HG03175 (cell line): ENCODE results near the gene POC5.
"Not testable (repeated sequence)": the region's sequence is repeated elsewhere in the genome, so short reads cannot be mapped to it uniquely, and the experiment has no call there.

Experiments used
- ATAC-seq: cut with Tn5 transposase; IDR thresholded peaks from one replicate; pipeline ENCODE4 v1.9.1; 2021; ENCODE audit warnings: mild to moderate bottlenecking, moderate library complexity; ENCODE audit not compliant: unreplicated experiment

The POC5 gene, protein sequence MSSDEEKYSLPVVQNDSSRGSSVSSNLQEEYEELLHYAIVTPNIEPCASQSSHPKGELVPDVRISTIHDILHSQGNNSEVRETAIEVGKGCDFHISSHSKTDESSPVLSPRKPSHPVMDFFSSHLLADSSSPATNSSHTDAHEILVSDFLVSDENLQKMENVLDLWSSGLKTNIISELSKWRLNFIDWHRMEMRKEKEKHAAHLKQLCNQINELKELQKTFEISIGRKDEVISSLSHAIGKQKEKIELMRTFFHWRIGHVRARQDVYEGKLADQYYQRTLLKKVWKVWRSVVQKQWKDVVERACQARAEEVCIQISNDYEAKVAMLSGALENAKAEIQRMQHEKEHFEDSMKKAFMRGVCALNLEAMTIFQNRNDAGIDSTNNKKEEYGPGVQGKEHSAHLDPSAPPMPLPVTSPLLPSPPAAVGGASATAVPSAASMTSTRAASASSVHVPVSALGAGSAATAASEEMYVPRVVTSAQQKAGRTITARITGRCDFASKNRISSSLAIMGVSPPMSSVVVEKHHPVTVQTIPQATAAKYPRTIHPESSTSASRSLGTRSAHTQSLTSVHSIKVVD

DNA sequence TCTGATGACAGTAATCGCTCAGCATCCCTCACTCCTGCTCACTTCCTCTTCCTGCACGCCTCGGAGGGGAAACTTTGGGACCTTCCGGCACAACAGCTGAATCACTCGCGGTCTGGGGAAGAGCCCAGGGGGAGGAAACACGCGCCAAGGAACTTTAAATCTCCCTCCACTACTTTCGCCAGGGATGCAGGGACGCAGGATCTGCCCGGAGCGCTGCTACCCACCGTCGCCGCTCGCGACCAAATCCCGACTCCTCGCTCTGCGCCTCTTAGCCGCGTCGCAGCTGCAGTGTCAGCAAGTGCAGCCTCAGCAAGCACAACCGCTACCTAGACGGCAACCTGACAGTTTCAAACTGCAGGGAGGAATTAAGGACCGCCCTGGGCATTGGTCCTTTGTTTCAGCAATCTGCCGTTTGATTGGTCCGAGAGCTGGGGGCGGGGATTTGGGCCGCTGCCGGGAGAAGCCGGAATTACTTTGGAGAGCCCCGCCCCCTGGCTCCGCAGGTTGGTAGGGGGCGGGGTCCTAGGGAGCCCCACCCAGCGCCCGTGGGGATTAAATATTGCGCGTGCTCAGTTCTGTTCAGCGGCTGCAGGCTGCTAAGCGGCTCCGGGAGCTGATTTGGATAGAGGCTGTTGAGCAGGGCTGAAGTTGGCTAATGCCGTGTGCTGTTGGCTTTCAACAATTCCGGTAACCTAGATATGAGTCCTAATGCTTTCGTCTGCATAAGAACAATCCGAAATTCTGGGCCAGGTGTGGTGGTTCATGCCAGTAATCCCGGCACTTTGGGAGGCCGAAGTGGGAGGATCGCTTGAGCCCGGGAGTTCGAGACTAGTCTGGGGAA lies at the start of gene POC5:
Gene POC5, minus strand, starts transcription at position 356 of the 841 bp plus-strand sequence. CDS start 4,500 bp downstream, outside the sequence.
- peak; percentile 97 for ATAC-seq

DNA sequence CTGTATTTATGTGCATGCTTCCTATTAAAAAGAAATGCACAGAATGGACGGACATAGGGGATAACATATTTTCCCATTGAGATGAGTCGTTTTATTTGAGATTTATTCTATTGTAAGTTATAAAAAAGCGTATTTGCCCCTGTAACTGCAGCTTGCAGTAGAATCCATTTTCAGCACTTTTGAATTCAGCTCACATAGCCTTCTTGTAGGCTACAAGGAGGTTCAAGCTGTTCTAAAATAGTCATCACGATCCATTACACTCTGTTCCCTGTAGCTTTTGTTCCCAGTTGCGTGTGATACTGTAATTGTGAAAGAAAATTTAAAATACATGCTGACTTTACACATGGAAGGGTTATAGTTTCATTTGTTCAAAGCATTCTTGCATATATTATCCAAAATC lies 40.9 kb upstream of the POC5 start:
- no peak for ATAC-seq

DNA sequence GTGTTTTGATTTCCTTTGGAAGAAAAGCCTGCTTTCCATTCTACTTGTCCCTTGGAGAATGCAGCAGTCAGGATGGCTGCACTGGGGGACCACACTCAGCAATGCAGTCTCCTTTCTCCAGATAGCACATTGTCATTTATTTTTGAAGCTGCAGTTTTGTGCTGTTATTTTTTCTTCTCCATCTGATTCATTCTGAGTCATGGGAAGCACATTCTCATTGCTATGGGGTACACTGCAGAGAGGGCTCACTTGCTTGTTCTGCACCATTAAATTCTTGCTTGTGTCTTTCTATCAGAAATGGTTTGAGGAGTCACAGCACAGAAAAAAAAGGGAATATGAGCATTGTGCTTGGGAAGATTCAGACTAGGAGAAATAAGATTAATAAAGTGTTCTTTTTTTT lies 39.7 kb upstream of the POC5 start:
- no peak for ATAC-seq

DNA sequence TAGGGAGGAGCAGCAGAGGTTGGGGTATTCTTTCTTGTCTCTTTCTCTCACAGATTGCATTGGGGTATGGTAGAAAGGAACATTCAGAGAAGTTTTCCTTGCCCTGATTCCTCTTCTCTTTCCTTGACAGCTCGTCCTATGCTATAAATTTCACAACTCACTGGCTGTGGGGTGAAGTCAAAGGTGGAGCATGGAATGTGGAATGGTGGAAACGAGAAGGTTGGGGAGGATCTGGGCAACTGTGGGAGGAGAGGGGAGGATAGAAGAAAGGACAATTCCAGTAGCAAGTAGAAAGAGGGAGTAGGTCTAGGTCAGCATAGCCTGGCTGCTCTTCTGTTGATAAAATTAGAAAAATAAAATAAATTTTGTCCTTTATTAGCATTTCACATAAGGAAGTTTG lies 39.0 kb upstream of the POC5 start:
- no peak for ATAC-seq

DNA sequence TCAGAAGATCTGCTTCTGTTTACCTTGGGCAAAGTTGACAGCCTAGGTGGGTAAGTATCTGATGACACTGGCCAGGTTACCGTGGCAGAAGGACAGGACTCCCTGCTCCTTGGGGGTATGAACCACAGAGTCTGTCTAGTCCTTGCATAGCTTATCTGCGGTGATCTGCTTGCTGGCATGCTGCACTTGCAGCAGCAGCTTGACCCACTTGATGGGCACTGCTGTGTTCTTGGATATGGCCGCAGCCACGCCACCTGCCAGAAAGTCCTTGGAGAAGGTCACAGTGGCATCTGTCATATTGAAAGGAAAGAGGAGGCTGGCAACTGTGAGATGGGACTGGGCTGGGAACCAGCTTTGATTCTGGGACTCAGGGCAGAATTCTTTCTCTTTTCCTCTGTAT lies 35.9 kb upstream of the POC5 start:
- no peak for ATAC-seq

DNA sequence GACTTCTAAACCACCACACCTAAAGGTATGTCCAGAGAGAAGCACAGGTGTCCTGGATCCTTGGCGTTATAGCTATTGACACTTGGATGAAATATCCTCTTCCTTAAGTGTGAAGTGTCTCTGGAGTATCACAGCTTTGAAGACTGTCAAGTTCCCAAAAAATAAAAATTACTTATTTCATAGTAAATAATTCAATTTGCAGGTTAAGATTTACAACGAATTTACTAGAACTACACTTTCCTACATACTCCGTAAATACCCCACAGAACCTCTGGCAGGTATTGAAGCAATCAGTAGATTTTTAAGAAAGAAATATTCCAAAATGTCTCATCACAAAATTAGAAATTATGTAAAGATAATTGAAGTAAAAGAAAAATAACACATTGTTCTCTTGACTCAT lies 27.1 kb upstream of the POC5 start:
- ATAC-seq = no peak

DNA sequence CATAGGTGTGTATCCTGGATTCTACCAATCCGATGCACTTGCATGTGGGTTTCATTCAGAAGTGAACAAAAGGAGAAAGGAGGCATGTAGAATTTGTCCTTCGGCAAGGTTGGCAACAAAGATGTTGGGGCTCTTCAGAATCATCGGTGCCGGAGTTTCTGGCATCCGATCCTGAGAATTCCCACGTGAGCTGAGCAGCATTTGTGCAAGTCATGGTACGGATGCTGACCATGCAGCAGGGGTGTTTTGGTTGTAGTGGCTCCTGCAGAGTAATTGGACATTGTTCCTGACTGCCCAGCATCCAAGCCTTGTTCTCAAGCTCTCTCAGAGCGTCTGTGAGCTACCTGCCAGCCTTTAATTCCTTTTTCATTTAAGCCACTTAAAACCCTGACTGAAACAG lies 19.0 kb upstream of the POC5 start:
- ATAC-seq = no peak

DNA sequence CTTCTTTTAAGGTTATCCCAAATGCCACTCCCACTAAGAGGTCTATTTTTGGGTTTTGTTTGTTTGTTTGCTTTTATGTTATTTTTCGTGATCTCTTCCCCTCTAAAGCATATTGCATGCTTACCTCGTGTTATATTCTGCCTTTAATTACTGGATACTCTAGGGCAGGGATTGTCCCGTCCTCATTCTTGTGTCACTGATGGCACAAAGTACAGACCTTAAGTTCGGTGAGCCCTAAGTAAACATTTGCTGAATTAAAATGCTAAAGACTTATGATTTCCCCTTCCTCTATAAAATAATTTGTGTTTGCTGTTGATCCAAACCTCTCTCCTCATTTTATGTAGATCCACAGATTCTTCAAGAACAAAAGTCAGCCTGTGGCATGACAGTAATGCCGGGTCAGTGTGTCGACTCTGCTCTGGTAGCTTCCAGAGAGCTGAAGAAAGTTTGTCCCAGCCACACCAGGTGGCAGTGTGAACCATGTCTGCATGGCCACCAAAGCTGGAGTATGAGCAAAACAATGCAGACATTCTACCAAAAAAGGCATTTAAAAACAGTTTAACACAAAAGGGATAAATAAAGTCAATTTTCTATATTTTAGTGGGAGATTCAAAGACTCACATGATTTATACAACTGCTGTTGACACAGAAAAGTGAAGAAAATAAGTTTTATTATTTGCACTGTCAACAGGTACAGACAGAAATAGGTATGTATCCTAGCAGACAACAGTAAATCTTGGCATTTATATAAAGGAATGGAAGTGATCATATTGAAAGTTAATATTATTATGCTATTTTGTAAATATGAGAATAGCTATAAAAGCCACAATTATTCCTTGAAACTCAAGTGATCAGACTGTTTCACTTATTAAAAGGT lies 17.9 kb upstream of the POC5 start:
- ATAC-seq = peak; percentile 49

DNA sequence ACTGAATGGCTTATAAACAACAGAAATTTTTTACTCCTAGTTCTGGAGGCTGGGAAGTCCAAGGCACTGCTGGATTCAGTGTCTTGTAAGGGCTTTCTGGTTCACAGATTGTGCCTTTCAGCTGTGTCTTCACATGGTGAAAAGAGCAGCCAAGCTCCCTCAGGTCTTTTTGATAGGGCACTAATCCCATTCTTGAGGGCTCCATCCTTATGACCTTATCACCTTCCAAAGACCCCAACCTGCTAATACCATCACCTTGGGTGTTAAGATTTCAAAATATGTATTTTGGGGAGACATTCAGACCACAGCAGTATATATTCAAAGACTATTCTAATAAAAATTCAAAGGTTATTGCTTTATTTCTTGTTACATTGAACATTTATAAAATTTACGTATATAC lies 16.5 kb upstream of the POC5 start:
- no peak for ATAC-seq

DNA sequence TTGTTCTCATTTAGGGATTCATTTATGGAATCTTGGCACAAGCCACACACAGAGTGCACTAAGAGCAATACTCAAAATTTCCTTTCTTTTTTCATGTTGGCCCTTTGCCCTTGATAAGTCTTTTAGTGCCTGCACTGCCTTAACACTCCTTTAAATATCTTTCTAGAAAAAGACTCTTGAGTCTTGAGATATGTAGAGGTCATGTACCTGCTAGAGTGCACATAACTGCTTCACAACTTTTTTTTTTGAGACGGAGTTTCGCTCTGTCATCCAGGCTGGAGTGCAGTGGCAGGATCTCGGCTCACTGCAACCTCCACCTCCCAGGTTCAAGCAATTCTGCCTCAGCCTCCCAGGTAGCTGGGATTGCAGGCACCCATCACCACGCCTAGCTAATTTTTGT lies 14.3 kb upstream of the POC5 start:
- not testable (repeated sequence) for ATAC-seq

DNA sequence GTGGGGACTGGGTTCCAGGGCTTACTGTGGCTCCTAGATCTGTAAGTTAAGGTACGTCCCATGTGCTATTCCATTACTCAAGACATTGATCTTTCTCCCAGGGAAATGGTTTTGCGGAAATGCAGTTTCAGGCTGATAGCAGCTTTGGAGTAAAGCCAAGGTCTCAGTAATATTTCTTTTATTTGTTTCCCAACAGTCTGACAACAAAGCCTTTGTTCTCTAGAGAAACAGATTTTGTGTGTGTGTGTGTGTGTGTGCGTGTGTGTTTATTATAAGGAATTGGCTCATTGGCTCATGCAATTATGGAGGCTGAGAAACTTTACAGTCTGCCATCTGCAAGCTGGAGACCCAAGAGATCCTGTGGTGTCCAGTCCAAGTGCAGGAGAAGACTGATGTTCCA lies 12.1 kb upstream of the POC5 start:
- ATAC-seq = no peak

DNA sequence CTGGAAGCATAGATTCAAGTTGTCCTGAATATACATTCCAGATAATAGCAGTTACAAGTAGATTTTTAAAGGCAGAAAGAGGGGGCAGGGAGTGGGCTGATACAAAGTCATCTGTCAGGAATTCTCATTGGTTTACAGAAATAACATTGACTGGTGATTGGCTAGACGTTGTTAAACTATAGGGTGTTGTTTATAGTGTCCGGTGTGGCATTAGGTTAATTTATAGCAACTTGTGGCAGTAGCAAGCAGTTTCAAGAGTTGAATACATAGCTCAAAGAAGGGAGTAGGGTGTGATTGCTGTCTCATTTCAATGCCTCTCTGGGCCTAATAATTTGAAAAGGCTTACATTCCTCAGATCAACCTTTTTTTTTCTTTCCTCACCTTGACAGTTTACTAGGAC lies 10.7 kb upstream of the POC5 start:
- no peak for ATAC-seq

DNA sequence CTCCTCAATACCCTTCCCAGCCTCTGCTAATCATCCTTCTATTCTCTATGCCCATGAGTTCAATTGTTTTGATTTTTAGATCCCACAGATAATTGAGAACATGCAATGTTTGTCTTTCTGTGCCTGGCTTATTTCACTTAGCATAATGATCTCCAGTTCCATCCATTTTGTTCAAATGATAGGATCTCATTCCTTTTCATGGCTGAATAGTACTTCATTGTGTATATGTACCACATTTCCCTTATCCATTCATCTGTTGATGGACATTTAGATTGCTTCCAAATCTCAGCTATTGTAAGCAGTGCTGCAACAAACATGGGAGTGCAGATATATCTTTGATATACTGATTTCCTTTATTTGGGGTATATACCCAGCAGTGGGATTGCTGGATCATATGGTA lies 9.0 kb upstream of the POC5 start:
- not testable (repeated sequence) for ATAC-seq

DNA sequence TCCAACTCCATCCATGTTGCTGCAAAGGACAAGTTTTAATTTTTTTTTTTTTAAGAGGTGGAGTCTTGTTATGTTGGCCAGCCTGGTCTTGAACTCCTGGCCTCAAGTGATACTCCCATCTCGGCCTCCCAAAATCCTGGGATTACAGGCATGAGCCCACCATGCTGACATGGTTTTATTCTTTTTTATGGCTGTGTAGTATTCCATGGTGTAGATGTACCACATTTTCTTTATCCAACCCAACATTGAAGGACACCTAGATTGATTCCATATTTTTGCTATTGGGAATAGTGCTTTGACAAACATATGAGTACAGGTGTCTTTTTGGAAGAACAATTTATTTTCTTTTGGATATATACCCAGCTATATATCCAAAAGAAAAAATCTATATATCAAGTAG lies 6.1 kb upstream of the POC5 start:
- no peak for ATAC-seq

DNA sequence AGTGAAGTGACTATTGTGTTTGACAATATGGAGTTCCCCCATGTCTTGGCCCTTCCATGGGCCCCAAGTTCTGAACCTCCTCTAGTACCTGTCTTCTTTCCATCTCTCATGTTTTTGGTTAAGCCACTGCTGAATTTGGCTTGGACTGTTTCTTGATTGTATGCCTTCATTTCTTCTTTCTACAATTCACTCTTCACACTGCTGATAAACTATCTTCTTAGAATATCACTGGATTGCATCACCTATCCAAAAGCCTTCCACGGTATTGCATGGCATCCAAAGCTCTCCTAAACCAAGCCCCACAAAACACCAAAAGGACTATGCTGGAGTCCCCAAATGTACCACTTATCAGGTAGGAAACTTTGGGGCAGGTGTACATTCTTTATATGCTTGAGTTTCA lies 4.3 kb upstream of the POC5 start:
- ATAC-seq = no peak

DNA sequence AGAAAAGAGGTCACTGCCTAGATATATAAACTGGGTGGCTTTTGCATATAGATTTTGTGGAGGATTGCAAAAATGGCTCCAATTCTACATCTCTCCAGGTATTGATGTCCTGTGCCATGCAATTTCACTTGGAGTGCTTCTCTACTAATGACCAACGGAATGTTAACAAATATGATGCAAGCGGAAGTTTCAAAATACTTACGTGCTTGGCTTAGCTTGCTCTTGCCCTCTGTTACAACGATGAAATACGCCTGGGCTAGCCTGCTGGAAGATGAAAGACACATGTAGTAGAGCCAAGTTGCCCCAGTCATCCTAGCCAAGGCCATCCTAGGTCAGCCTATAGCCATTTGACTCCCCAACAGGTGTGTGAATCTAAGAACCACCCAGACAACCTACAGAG lies 3.6 kb upstream of the POC5 start:
- no peak for ATAC-seq

DNA sequence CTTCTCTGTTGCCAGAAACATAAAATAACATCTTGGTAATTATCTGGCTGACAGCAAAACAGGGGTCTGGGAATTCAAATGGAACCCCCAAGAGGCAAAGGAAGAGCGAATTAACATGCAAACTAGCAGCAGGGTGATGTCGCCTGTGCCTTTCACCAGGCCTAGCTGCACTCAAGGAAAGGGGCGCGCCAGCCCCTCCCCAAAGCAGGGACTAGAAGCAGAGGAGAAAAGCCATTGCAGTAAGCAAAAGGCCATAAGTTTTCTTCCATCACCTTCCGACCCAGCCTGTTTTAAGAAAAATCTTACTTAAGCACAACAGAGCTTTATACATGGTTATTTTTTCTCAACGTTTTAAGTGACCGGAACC lies 539 bp downstream of the POC5 start:
- peak; percentile 5 for ATAC-seq

DNA sequence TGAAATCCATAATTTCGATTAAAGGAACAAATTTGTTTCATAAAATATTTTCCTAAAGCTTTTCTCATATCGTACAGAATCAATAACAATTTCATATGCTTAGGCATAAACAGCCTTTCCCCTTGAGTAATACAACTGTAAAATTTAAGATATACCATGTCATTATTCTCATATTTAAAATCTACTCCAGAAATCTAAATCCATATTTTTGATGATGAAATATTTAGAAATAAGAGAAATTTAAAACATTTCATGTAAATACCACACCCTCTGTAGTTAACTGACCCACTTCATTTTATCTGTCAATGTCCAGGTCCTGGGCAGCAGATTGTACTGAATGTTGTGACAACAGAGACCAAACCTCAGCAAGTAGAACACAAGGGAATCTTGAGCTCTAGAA lies 5.1 kb downstream of the POC5 start:
- ATAC-seq = no peak

DNA sequence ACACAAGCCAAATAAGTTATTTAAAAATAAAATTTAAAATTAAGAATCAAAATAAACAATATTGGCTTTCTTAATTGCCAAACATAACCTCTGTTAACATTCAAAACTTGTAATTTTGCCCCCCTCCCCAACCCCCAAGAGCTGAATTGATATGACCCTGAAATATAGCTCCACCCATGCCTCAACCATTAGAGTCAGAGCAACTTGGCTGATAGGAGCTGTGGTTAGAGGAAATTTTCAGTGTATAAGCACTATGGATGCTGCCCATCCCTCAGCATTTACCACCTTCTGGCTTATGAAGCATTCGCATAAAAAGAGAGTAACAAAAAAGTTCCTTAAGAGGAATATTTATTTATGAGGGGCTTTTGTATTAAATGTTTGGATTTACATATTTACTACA lies 6.1 kb downstream of the POC5 start:
- ATAC-seq = no peak

DNA sequence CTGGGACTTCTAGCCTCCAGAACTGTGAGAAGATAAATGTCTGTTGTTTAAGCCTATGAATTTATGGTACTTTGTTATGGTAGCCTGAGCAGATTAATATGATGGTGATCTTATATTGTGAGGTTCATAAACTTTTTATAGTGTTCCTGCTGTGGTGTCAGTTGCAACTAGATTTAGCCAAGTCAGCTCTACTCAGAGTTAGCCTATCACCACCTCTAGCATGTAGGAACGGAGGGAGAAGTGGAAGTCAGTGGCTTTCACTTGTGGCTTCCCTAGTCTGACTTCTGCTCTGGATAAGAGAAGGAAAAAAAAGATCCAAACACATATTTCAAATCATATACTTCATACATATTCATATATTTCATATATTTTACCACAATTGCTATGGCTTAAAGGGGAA lies 6.6 kb downstream of the POC5 start:
- no peak for ATAC-seq

DNA sequence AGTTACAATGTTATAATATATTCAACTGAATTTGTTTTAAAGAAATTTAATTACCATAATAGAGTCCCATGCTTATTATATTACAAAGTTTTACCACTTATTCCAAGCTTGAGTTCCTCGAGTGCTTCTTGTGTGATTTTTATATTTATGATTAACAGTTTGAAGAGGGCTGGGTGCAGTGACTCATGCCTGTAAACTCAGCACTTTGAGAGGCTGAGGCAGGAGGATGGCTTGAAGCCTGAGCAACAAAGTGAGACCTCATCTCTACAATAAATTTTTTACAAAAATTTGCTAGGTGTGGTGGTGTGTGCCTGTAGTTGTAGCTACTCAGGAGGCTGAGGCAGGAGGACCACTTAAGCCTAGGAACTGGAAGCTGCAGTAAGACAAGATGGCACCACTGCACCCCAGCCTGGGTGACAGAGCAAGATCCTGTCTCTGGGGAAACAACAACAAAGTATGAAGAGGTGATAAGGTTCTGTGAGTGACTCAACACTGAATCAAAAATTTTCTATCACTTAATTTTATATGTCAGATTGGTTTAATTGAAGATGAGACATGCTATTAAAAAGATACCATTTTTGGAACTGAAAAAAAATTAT lies 9.2 kb downstream of the POC5 start:
- ATAC-seq = no peak
